ENCODE results near the gene SLC35D3.

DNA sequence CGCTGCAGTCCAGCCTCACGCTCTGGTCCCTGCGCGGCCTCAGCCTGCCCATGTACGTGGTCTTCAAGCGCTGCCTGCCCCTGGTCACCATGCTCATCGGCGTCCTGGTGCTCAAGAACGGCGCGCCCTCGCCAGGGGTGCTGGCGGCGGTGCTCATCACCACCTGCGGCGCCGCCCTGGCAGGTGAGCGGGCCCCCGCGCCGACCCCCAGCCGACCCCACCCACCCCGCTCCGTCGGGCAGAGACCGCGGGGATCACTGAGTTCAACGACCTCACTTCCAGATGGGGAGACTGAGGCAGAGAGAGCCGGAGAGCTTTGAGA is 545 bp downstream of the SLC35D3 start:
- TF ChIP-seq, protein P1, sequence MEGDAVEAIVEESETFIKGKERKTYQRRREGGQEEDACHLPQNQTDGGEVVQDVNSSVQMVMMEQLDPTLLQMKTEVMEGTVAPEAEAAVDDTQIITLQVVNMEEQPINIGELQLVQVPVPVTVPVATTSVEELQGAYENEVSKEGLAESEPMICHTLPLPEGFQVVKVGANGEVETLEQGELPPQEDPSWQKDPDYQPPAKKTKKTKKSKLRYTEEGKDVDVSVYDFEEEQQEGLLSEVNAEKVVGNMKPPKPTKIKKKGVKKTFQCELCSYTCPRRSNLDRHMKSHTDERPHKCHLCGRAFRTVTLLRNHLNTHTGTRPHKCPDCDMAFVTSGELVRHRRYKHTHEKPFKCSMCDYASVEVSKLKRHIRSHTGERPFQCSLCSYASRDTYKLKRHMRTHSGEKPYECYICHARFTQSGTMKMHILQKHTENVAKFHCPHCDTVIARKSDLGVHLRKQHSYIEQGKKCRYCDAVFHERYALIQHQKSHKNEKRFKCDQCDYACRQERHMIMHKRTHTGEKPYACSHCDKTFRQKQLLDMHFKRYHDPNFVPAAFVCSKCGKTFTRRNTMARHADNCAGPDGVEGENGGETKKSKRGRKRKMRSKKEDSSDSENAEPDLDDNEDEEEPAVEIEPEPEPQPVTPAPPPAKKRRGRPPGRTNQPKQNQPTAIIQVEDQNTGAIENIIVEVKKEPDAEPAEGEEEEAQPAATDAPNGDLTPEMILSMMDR (IDR thresholded peaks at IDR 0.05): no peak
- no peak for TF ChIP-seq POLR2A (IDR thresholded peaks at IDR 0.05)
- TF ChIP-seq EP300 (IDR thresholded peaks at IDR 0.05; ENCODE audit: low read depth): no peak
- no peak for TF ChIP-seq POLR2AphosphoS5 (IDR thresholded peaks at IDR 0.05)

Data from transverse colon (tissue), 4 donors.